ENCODE results near the gene METTL9. TPM values are rescaled to one million over a fixed set of nuclear protein-coding genes. Genes with fewer than 3 reads are reported as not detected.

METTL9 gene
- total RNA-seq, 1 donor from 2014 or later = 91.9 TPM

GRCh38 chr16:21698169-21699032, 99.0 kb downstream of the METTL9 start:
- no peak for TF ChIP-seq CTCF (IDR thresholded peaks at IDR 0.05)
- DNase-seq (ENCODE audit: extremely low spot score, unreplicated experiment) = no peak

GRCh38 chr16:21701271-21701670, 101.9 kb downstream of the METTL9 start:
- Mint-ChIP-seq H3K36me3 (ENCODE audit: unreplicated experiment) (no peaks in the 10 kb centered on the region), H3K27me3 (ENCODE audit: unreplicated experiment) (peaks cover 12% of the 10 kb centered on the region), H3K9me3 (ENCODE audit: unreplicated experiment) (no peaks in the 10 kb centered on the region), H3K4me1 (ENCODE audit: unreplicated experiment) (no peaks in the 10 kb centered on the region), H3K4me3 (ENCODE audit: unreplicated experiment) (no peak overlapping the region), H3K27ac (ENCODE audit: unreplicated experiment) (no peak overlapping the region)
- no peak for TF ChIP-seq CTCF (IDR thresholded peaks at IDR 0.05)
- no peak for DNase-seq (ENCODE audit: extremely low spot score, unreplicated experiment)

More at GRCh38 chr16:21698169-21699032, 99.0 kb downstream of the METTL9 start:
- H3K4me3 Mint-ChIP-seq (ENCODE audit: unreplicated experiment) = no peak overlapping the region
- H3K4me1 Mint-ChIP-seq (ENCODE audit: unreplicated experiment) = no peaks in the 10 kb centered on the region
- no peaks in the 10 kb centered on the region for H3K9me3 Mint-ChIP-seq (ENCODE audit: unreplicated experiment)
- no peaks in the 10 kb centered on the region for H3K36me3 Mint-ChIP-seq (ENCODE audit: unreplicated experiment)
- no peak overlapping the region for H3K27ac Mint-ChIP-seq (ENCODE audit: unreplicated experiment)
- peaks cover 4% of the 10 kb centered on the region for H3K27me3 Mint-ChIP-seq (ENCODE audit: unreplicated experiment)

GRCh38 chr16:21702276-21702675, 102.9 kb downstream of the METTL9 start:
- peaks cover 15% of the 10 kb centered on the region for H3K27me3 Mint-ChIP-seq (ENCODE audit: unreplicated experiment)
- H3K36me3 Mint-ChIP-seq (ENCODE audit: unreplicated experiment) = no peaks in the 10 kb centered on the region
- H3K9me3 Mint-ChIP-seq (ENCODE audit: unreplicated experiment) = no peaks in the 10 kb centered on the region
- no peaks in the 10 kb centered on the region for H3K4me1 Mint-ChIP-seq (ENCODE audit: unreplicated experiment)
- H3K4me3 Mint-ChIP-seq (ENCODE audit: unreplicated experiment) = no peak overlapping the region
- H3K27ac Mint-ChIP-seq (ENCODE audit: unreplicated experiment) = no peak overlapping the region
- no peak for DNase-seq (ENCODE audit: extremely low spot score, unreplicated experiment)
- TF ChIP-seq CTCF (IDR thresholded peaks at IDR 0.05) = no peak

DNA sequence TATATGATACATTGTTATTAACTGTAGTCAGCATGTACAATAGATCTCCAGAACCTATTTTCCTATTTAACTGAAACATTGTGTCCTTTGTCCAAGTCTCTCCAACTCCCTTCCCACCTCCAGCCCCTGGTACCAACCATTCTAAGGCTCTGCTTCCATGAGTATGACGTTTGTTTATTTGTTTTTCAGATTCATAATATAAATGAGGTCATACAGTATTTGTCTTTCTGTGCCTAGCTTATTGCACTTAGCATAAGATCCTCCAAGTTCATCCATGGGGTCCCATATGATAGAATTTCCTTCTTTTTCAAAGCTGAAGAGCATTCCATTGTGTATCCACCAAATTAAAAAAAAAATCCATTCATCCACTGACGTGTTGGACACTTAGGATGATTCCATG, 103.8 kb downstream of the METTL9 start:
- no peak for TF ChIP-seq CTCF (IDR thresholded peaks at IDR 0.05)
- no peak overlapping the region for H3K4me3 Mint-ChIP-seq (ENCODE audit: unreplicated experiment)

DNA sequence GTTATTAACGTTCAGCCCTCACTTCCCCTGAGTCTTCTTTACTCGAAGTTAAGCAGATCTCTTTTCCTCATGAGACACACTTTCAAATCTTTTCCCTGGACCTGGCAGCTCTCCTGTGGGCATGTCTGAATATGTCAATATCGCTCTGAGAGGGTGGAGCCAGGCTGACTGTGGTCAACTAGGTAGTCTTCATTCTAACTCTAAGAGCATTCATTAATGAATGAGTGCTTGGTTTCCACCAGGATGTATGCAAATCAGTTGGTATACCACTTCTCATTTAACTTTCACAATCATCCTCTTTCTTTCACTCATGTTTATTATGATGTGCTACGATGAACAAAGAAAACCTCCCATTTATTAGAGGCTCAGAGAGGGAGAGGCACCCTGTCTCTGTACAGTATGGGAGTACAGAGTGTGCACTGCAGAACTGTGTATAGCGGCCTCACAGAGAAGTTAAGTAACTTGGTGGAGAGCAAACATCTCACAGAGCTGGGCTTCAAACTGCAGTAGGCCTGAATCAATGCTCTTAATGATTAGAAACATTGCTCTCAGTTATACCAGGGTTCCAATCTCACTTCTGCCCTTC, 104.3 kb downstream of the METTL9 start:
- H3K27me3 Mint-ChIP-seq (ENCODE audit: unreplicated experiment) = peaks cover 15% of the 10 kb centered on the region
- H3K9me3 Mint-ChIP-seq (ENCODE audit: unreplicated experiment) = no peaks in the 10 kb centered on the region
- H3K4me3 Mint-ChIP-seq (ENCODE audit: unreplicated experiment) = no peak overlapping the region
- no peaks in the 10 kb centered on the region for H3K36me3 Mint-ChIP-seq (ENCODE audit: unreplicated experiment)
- H3K27ac Mint-ChIP-seq (ENCODE audit: unreplicated experiment) = no peak overlapping the region
- no peak for DNase-seq (ENCODE audit: extremely low spot score, unreplicated experiment)
- no peaks in the 10 kb centered on the region for H3K4me1 Mint-ChIP-seq (ENCODE audit: unreplicated experiment)
- no peak for TF ChIP-seq CTCF (IDR thresholded peaks at IDR 0.05)

More for the DNA sequence above, 103.8 kb downstream of the METTL9 start:
- Mint-ChIP-seq H3K36me3 (ENCODE audit: unreplicated experiment) (no peaks in the 10 kb centered on the region), H3K4me1 (ENCODE audit: unreplicated experiment) (no peaks in the 10 kb centered on the region), H3K27ac (ENCODE audit: unreplicated experiment) (no peak overlapping the region), H3K9me3 (ENCODE audit: unreplicated experiment) (no peaks in the 10 kb centered on the region), H3K27me3 (ENCODE audit: unreplicated experiment) (peaks cover 15% of the 10 kb centered on the region)
- no peak for DNase-seq (ENCODE audit: extremely low spot score, unreplicated experiment)

Measured in osteocyte (in vitro differentiated cells).